MV-4-11 (cell line): ENCODE data around the gene MCM9.

ENCODE experiments used
- DNase-seq: peaks from one replicate; lab custom pipeline; 2025; lab: John Stamatoyannopoulos, UW

Gene MCM9

GRCh38 chr6:118864341-118865099, 70.4 kb downstream of the MCM9 start:
- DNase-seq, result peak; percentile 9

GRCh38 chr6:118862443-118862842, 72.5 kb downstream of the MCM9 start:
- no peak for DNase-seq

GRCh38 chr6:118860880-118861279, 74.1 kb downstream of the MCM9 start:
- no peak for DNase-seq

DNA sequence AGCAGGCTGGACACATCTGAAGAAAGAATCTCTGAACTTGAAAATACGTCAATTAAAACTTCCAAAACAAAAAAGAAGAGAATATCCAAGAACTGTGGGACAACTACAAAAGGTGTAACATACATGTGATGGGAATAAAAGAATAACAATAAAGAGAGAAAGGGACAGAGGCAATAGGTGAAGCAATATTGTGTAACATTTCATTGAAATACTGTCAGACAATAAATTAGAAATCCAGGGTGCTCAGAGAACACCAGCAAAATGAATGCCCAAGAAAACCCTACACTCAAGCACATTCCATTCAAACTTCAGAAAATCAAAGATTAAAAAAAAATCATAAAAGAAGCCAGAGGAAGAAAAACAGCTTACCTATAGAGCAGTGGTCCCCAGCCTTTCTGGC, 74.6 kb downstream of the MCM9 start:
- DNase-seq, result no peak

DNA sequence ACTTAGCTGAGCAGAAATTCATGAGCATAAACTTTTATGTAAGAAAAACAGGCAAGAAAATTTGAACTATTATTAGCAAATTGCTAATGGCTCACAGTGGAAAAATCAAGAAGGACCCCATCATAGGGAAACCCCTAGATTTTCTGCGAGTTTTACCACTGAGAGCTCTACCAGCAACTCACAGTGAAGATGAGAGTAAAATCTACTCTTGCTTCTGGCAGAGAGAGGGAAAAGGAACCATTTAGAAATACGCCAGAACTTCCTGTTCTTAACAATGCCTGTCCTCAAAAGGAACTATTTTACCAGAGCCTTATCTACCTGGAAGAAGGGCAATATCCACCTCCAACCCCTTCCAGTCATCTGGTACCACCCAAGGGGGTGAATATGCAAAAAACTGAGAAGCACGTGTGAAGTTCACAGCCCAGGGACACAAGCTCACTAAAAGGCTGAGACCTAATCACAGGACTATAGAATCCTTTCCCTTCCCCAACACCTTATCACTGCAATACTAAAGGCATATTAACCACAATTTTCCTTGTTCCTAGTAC, 75.4 kb downstream of the MCM9 start:
- DNase-seq, result peak; percentile 26

- no peak for DNase-seq
Observed at GRCh38 chr6:118856301-118856700, 78.7 kb downstream of the MCM9 start.

DNA sequence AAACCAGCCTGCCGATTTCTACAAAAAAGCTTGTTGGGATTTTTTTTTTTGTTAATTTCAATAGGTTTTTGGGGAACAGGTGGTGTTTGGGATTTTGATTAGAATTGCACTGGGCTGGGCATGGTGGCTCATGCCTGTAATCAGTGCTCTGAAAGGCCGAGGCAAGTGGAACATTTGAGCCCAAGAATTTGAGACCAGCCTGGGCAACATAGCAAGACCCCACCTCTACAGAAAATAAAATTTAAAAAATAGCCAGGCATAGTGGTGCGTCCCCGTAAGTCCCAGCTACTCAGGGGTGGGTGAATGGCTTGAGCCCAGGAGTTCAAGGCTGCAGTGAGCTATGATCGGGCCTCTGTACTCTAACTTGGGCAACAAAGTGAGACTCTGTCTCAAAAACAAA, 81.6 kb downstream of the MCM9 start:
- DNase-seq, result no peak

- DNase-seq, result no peak
Observed at GRCh38 chr6:118844915-118845314, 90.0 kb downstream of the MCM9 start.

DNA sequence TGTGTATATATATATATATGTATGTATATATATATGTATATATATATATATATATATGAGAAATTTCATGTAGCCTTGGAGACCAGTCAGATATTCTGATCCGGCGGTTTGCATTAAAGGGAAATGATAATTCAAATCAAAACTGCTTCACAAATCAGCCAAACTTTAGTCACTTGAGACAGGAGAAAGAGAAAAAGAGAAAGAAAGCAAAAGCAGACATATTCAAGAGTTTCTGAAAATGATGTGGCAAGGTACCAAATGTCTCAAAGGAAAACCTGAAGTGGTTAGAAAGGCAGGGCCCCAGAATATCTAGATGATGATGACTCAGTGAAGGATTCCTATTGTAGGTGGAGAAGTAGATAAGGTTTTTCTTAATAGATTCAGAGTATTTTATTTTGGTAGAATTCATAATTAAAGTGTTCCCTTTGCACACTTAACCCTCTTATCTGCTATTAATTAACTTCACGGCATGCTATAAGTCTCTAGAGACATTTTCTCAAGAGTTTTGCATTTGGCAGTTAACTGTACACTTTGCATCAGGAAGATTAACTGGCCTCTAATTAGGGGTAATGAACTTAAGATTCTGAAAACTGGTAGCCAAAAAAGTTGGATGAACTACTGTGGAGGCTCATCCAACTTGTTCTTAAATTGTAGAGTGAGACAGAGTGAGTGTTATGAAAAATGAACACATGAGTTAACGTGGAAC, 91.1 kb downstream of the MCM9 start:
- no peak for DNase-seq

DNA sequence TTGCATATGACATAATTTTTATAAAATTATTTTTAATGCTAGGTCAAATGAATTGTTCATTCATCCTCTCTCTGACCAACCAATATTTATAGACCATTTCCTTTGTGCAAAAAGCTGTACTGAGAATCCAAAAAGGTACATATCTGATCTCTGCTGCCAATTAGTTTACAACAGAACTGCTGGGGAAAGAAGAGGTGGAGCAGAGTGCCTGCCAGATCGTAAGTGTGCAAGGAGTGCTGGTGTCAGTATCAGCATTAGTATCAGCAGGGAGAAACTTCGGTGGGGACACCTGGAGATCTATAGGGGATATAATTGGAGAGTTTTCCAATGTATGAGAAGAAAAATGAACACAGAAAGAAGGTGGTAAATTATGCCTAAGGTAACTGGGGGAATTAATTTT, 104.3 kb downstream of the MCM9 start:
- no peak for DNase-seq

- no peak for DNase-seq
Observed at GRCh38 chr6:118829817-118830478, 105.0 kb downstream of the MCM9 start.

DNA sequence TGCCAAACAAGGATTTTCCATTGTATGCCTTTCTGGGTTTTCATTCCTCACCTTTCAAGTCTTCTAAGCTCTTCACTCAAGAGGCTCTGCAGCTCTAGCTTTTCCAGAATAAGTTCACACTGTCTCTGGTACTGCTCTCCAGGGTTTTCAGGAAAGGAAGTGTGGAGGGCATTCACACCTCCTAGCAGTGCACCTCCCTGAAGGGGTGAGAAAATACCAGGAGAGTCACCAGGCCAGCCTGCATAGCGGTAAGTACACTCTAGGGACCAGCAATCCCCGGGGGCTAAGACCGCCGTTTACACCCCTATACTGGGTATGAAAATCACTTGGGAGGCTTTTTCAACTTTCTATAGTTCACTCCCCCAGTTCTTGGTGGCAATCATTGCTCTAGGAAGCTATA, 108.9 kb downstream of the MCM9 start:
- DNase-seq, result no peak

- DNase-seq, result no peak
Observed at GRCh38 chr6:118825661-118826060, 109.3 kb downstream of the MCM9 start.

- peak; percentile 75 for DNase-seq
Observed at GRCh38 chr6:118815495-118815894, 119.5 kb downstream of the MCM9 start.

- DNase-seq, result peak; percentile 83
Observed at GRCh38 chr6:118813775-118814174, 121.2 kb downstream of the MCM9 start.

GRCh38 chr6:118812970-118813369, 122.0 kb downstream of the MCM9 start:
- DNase-seq, result no peak

DNA sequence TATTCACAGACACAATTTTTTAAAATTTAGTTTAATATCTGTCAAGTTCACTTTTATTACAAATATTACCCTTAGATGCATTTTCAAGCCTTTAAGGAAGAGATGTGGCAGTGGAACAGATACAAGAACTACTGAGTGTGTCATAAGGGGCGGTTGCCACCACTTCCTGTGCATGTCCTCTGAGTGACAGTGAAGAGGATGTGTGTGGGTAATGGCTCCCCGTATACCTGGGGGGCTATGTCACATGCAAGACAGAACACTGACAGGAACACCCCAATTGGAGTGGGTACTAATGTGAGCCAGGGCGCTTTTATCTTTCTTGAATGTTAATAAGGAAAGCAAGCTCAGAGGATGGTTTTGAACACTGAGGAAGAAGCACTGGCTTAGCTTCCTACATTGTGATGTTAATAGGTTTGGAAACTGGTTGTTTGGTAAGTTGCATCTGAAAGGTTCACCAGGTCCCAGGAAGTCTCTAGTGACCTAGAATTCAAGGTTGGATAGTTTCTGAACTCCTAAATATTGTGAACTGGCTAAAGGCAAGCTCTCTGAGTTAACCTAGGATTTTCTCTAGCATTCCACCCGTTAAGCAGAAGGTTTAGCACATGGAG, 124.4 kb downstream of the MCM9 start:
- DNase-seq, result peak; percentile 83

- peak; percentile 87 for DNase-seq
Observed at GRCh38 chr6:118808793-118809638, 125.9 kb downstream of the MCM9 start.

DNA sequence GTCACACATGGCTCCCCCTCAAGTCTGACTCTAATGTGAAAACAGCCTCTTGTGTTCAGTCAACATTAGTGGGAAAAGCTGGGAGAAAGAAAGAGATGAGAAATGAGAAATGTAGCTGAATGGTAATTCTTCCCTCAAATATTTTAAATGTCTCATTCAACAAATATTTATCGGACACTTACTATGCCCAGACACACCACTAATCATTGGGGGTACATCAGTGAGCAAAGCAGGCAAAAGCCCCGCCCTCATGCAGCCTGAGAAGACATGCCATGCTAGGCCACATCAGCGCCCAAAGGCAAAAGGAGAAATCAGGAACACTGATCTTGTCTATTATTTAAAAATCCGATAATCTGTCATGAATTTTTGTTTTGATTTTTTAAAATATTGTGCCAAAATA, 130.9 kb downstream of the MCM9 start:
- no peak for DNase-seq

DNA sequence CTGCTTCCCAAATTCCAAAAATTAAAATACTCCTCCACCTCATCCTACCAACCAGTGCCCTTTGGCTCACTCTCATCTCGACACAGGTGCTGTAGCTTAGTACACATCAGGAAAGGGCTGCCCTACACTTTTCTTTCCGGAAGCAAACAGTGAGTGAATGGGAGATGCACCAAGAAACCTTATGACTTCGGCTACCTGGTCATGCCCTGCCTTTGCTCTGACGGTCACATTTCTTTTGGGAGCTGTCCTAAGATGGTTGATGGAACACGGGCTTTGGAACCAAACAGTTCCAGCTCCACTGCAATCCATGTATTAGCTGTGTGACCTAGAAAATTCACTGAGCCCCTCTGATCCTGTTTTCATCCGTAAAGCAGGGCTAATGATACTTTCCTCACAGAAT, 133.7 kb downstream of the MCM9 start:
- DNase-seq, result no peak

DNA sequence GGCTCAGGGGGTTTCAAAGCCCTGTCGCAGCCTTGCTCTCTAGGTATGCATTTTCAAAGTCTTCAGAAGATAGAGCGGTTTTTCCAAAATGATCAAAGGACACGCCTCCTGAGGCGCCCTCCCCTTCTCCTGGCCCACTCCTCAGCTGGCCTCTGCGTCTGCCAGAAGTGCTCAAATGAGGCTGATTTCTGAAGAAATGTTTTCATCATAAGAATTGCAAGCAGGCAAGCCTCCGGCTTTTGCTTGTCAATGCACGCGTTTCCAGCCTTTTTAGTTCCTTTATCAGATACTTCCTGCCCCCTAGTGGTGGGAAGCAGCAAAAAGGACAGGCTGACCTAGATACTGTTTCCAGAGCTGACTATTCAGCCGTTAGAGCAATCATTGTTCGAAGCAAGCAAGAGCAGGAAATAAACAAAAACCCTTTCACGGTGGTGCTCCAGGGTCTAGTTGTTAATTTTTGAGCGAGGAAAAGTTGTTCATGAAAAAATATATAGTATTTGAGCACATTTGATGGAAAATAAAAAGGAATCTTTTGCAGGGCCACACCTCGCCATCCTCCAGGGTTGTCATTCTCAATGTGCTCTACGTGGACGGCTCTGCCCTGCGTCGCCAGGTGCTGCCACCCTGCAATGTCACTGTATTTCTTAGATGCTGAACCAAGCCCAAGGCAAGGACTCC, 134.4 kb downstream of the MCM9 start:
- DNase-seq, result peak; percentile 79
